DND-41 (cell line): ENCODE data around the gene ANKDD1B.

Source experiments
- ATAC-seq: fragments of 200-7000 bp; cut with Tn5 transposase; 3 replicates; pipeline ENCODE4 v1.9.1; 2021; ENCODE audit warnings: low read depth; ENCODE audit not compliant: insufficient read depth
- DNase-seq: peaks from one replicate; pipeline ENCODE4 v3.0.0-alpha.2; 2020
- H2AFZ ChIP-seq: 2 replicates; pipeline ENCODE4 v1.6.0; 2012; ENCODE audit warnings: low read depth, low read length
- H3K27ac ChIP-seq: 2 replicates; pipeline ENCODE4 v1.5.1; 2012; ENCODE audit warnings: low read length, inconsistent platforms
- H3K27me3 ChIP-seq: fragments of 200-600 bp; sonication (generic); 2 replicates; pipeline ENCODE4 v1.6.0; 2012; ENCODE audit warnings: low read length, mild to moderate bottlenecking, inconsistent platforms; ENCODE audit not compliant: insufficient read depth, poor library complexity
- H3K36me3 ChIP-seq: 2 replicates; pipeline ENCODE4 v1.5.1; 2012; ENCODE audit warnings: low read length, inconsistent platforms; ENCODE audit not compliant: insufficient read depth
- H3K4me1 ChIP-seq: 2 replicates; pipeline ENCODE4 v1.5.1; 2012; ENCODE audit warnings: mild to moderate bottlenecking, low read length; ENCODE audit not compliant: insufficient read depth
- H3K4me2 ChIP-seq: 2 replicates; pipeline ENCODE4 v1.6.0; 2012; ENCODE audit warnings: mild to moderate bottlenecking, moderate library complexity, low read length, inconsistent platforms; ENCODE audit not compliant: insufficient read depth
- H3K4me3 ChIP-seq, 2 experiments: fragments of 200-600 bp in 1 of 2; shearing (Covaris generic) in 1 of 2; 2 replicates each; pipeline ENCODE4 v1.5.1; 2012 to 2016; ENCODE audit warnings: inconsistent platforms in 2 of 2, low read length in 2 of 2, mild to moderate bottlenecking in 2 of 2, low read depth in 1 of 2, moderate library complexity in 1 of 2
- H3K79me2 ChIP-seq: 2 replicates; pipeline ENCODE4 v1.6.0; 2012; ENCODE audit warnings: low read length, inconsistent platforms; ENCODE audit not compliant: insufficient read depth
- H3K9ac ChIP-seq: 2 replicates; pipeline ENCODE4 v1.6.0; 2012; ENCODE audit warnings: low read depth, mild to moderate bottlenecking, inconsistent platforms, low read length, moderate library complexity
- H3K9me3 ChIP-seq: 2 replicates; pipeline ENCODE4 v1.5.1; 2012; ENCODE audit warnings: low read length, moderate library complexity, mild to moderate bottlenecking, inconsistent platforms; ENCODE audit not compliant: insufficient read depth, severe bottlenecking
- H4K20me1 ChIP-seq: 2 replicates; pipeline ENCODE4 v1.6.0; 2012; ENCODE audit warnings: low read length; ENCODE audit not compliant: insufficient read depth
- CTCF ChIP-seq: IDR thresholded peaks from 2 replicates; pipeline ENCODE4 v1.5.1; 2012; ENCODE audit warnings: borderline replicate concordance, low read length, moderate library complexity, mild to moderate bottlenecking; ENCODE audit not compliant: poor library complexity, severe bottlenecking; ENCODE audit errors: extremely low read depth
- EZH2 ChIP-seq: IDR thresholded peaks from 3 replicates; pipeline ENCODE4 v1.6.1; 2012; ENCODE audit warnings: borderline replicate concordance, low read depth, mild to moderate bottlenecking, moderate library complexity, low read length, inconsistent platforms; ENCODE audit not compliant: severe bottlenecking

The ANKDD1B gene

GRCh38 chr5:75584641-75585040, 26.6 kb upstream of the ANKDD1B start:
- Histone ChIP-seq H3K9ac (no peak overlapping the region), H3K4me2 (no peak overlapping the region), H3K27me3 (no peaks in the 10 kb centered on the region), H3K36me3 (peaks cover 49% of the 10 kb centered on the region; the same call in 1 of the 2 replicates), H3K4me3 (no peak overlapping the region), H3K79me2 (no peaks in the 10 kb centered on the region), H4K20me1 (no peaks in the 10 kb centered on the region), H2AFZ (no peak overlapping the region), H3K27ac (no peak overlapping the region), H3K9me3 (no peaks in the 10 kb centered on the region), H3K4me1 (no peaks in the 10 kb centered on the region)
- TF ChIP-seq EZH2 (no peak), CTCF (no peak)
- DNase-seq: no peak
- no peak for ATAC-seq

- TF ChIP-seq EZH2 (no peak), CTCF (no peak)
- Histone ChIP-seq H3K9ac (no peak overlapping the region), H3K27me3 (no peaks in the 10 kb centered on the region), H3K4me2 (no peak overlapping the region), H4K20me1 (no peaks in the 10 kb centered on the region), H3K79me2 (no peaks in the 10 kb centered on the region), H3K36me3 (peaks cover 43% of the 10 kb centered on the region; the same call in 1 of the 2 replicates), H2AFZ (no peak overlapping the region), H3K9me3 (no peaks in the 10 kb centered on the region), H3K27ac (no peak overlapping the region), H3K4me3 (no peak overlapping the region), H3K4me1 (no peaks in the 10 kb centered on the region)
- DNase-seq (no peak), ATAC-seq (no peak)
Measured at GRCh38 chr5:75588666-75589065, 22.6 kb upstream of the ANKDD1B start.

GRCh38 chr5:75600535-75600934, 10.7 kb upstream of the ANKDD1B start:
- Histone ChIP-seq H3K9me3 (no peaks in the 10 kb centered on the region), H4K20me1 (no peaks in the 10 kb centered on the region), H3K79me2 (no peaks in the 10 kb centered on the region), H2AFZ (no peak overlapping the region), H3K27me3 (no peaks in the 10 kb centered on the region), H3K27ac (no peak overlapping the region), H3K4me1 (peaks cover 8% of the 10 kb centered on the region), H3K4me2 (no peak overlapping the region), H3K4me3 (no peak overlapping the region), H3K36me3 (peaks cover 26% of the 10 kb centered on the region), H3K9ac (no peak overlapping the region)
- TF ChIP-seq CTCF (no peak), EZH2 (no peak)
- no peak for DNase-seq
- ATAC-seq: peak; percentile 83

- H2AFZ ChIP-seq: no peak overlapping the region
- H3K36me3 ChIP-seq: peaks cover 17% of the 10 kb centered on the region
- H3K4me3 ChIP-seq: no peak overlapping the region
- H3K9ac ChIP-seq: no peak overlapping the region
- no peak for ATAC-seq
- DNase-seq: no peak
- no peaks in the 10 kb centered on the region for H3K27me3 ChIP-seq
- H3K9me3 ChIP-seq: no peaks in the 10 kb centered on the region
- no peaks in the 10 kb centered on the region for H3K79me2 ChIP-seq
- H3K4me2 ChIP-seq: no peak overlapping the region
- no peak for TF ChIP-seq CTCF
- TF ChIP-seq EZH2: no peak
- no peaks in the 10 kb centered on the region for H4K20me1 ChIP-seq
- peaks cover 8% of the 10 kb centered on the region for H3K4me1 ChIP-seq
- no peak overlapping the region for H3K27ac ChIP-seq
Measured at GRCh38 chr5:75601567-75601966, 9.7 kb upstream of the ANKDD1B start.
